Choroid plexus epithelial cell (primary cell): ENCODE measurements around the gene PELI2.
A peak's percentile ranks its signal among the peaks of the same experiment; 100 is the strongest.

ENCODE experiments used
- DNase-seq: peaks from one replicate; pipeline ENCODE4 v3.0.0-alpha.2; 2010; ENCODE audit warnings: low read depth
- H3K4me3 ChIP-seq: 2 replicates; pipeline ENCODE4 v1.5.1; 2011; ENCODE audit warnings: low read depth, mild to moderate bottlenecking, control low read depth, low read length, moderate library complexity
- TF ChIP-seq, protein P1 (sequence below): conservative IDR thresholded peaks from 2 replicates; pipeline ENCODE4 v1.5.1; 2011; ENCODE audit warnings: low read depth, mild to moderate bottlenecking, control low read depth, inconsistent platforms, low read length, moderate library complexity

The PELI2 gene

GRCh38 chr14:56115976-56116893 is 2.0 kb upstream of the PELI2 start:
- H3K4me3 ChIP-seq: no peak overlapping the region
- no peak for DNase-seq
- TF ChIP-seq, protein P1, sequence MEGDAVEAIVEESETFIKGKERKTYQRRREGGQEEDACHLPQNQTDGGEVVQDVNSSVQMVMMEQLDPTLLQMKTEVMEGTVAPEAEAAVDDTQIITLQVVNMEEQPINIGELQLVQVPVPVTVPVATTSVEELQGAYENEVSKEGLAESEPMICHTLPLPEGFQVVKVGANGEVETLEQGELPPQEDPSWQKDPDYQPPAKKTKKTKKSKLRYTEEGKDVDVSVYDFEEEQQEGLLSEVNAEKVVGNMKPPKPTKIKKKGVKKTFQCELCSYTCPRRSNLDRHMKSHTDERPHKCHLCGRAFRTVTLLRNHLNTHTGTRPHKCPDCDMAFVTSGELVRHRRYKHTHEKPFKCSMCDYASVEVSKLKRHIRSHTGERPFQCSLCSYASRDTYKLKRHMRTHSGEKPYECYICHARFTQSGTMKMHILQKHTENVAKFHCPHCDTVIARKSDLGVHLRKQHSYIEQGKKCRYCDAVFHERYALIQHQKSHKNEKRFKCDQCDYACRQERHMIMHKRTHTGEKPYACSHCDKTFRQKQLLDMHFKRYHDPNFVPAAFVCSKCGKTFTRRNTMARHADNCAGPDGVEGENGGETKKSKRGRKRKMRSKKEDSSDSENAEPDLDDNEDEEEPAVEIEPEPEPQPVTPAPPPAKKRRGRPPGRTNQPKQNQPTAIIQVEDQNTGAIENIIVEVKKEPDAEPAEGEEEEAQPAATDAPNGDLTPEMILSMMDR: no peak

- DNase-seq: no peak
- TF ChIP-seq, protein P1: no peak
- H3K4me3 ChIP-seq: peak overlapping the region; percentile 76
These were observed 485 bp downstream of the PELI2 start for GRCh38 chr14:56118611-56119181.

GRCh38 chr14:56119201-56119981 is 1.2 kb downstream of the PELI2 start:
- peak; percentile 39 for DNase-seq
- TF ChIP-seq, protein P1: no peak

GRCh38 chr14:56120091-56120691 is 2.0 kb downstream of the PELI2 start:
- TF ChIP-seq, protein P1: no peak
- H3K4me3 ChIP-seq: peak overlapping the region; percentile 17
- peak; percentile 26 for DNase-seq

More at GRCh38 chr14:56119201-56119981, 1.2 kb downstream of the PELI2 start:
- peak overlapping the region; percentile 76 for H3K4me3 ChIP-seq

DNA sequence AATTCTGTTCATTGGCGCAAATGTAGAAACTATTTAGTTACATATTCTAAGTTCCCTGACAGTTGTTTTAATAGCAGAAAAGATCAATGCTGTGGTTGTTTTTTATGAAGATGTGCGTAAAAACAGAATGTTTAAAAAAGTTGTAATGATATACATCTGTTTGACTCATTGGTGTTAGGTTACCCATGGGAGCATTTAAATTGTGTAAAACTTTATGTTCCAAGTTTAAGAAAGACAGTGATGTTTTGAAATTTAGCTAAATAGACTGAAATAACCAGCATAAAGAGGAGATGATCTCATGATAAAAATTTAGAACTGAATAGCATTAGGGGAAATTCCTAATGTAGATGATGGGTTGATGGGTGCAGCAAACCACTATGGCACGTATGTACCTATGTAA is 3.6 kb downstream of the PELI2 start:
- TF ChIP-seq, protein P1: no peak
- H3K4me3 ChIP-seq: no peak overlapping the region
- no peak for DNase-seq

DNA sequence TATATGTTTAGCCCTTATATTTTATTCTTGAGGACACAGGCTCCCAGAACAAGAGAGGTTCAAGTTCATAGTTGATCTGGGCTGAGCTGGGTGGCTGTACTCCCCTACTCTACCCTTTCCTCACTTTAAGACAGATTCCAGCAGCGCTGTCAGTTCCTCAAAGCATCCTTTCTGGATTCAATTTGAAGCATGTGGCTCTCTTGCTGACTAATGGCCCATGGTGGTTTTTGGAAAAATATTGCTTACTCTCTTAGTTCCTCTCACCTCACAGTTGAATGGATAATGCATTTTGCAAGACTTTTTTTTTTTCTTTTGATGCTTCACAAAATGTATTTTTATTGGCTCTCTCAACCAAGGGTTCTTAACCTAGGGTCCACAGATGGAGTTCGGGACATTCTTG is 4.1 kb downstream of the PELI2 start:
- no peak overlapping the region for H3K4me3 ChIP-seq
- no peak for DNase-seq
- TF ChIP-seq, protein P1: no peak
